ENCODE results near the gene CHCHD6.

GRCh38 chr3:126921085-126921824 lies 217.2 kb downstream of the CHCHD6 start:
- TF ChIP-seq CTCF (IDR thresholded peaks at IDR 0.05): no peak
- TF ChIP-seq POLR2A (IDR thresholded peaks at IDR 0.05): no peak

Measured in adrenal gland (tissue), 5 donors.